Skin epidermis (tissue), 12 donors: ENCODE measurements around the gene ZNF512.
A peak's percentile ranks its signal among the peaks of the same experiment; 100 is the strongest.

Experiments used
- H3K27ac ChIP-seq, 21 experiments: fragments of 200-600 bp; sonication (generic) in 11 of 21; one replicate each; pipeline ENCODE4 v1.5.0; 2020; ENCODE audit warnings: mild to moderate bottlenecking in 3 of 21, inconsistent platforms in 2 of 21, moderate library complexity in 2 of 21
- H3K4me3 ChIP-seq, 7 experiments: fragments of 200-600 bp; sonication (generic) in 2 of 7; one replicate each; pipeline ENCODE4 v1.5.0; 2020; ENCODE audit warnings: inconsistent platforms in 2 of 7, mild to moderate bottlenecking in 2 of 7, moderate library complexity in 1 of 7

ZNF512 gene

GRCh38 chr2:27664622-27665363, 82.0 kb downstream of the ZNF512 start:
- peak overlapping the region; percentile 61 to 93 (median 69) for H3K4me3 ChIP-seq
- peak overlapping the region in 8 of 21 experiments; percentile 77 to 96 (median 92) for H3K27ac ChIP-seq

GRCh38 chr2:27667446-27667845, 84.6 kb downstream of the ZNF512 start:
- Histone ChIP-seq H3K4me3 (no peak overlapping the region), H3K27ac (no peak overlapping the region)

- H3K27ac ChIP-seq, result no peak overlapping the region
- H3K4me3 ChIP-seq, result no peak overlapping the region
Observed at GRCh38 chr2:27671235-27671634, 88.4 kb downstream of the ZNF512 start.
